HepG2 (cell line): Measurements from ENCODE around the gene TRPC4. TPM values are rescaled to one million over a fixed set of nuclear protein-coding genes. Genes with fewer than 3 reads are reported as not detected.

Experiments used
- ATAC-seq: fragments of 200-7000 bp; cut with Tn5 transposase; 3 replicates; pipeline ENCODE4 v1.9.1; 2020; ENCODE audit warnings: mild to moderate bottlenecking, moderate library complexity
- BruUV-seq: library from RNA; stranded (reverse); fragments of 400-500 nt; replicated peaks from 2 replicates; lab custom pipeline; 2021; lab: Mats Ljungman, UMichigan
- CTCF ChIA-PET: fragments of 300-600 bp; formaldehyde crosslinking; extraction: SDS; loops from one replicate; lab custom pipeline; 2021; ENCODE audit warnings: low total read pairs, inconsistent platforms, low intra/inter-chr PET ratio; lab: Yijun Ruan, JAX
- POLR2A ChIA-PET: fragments of 350-600 bp; sonication (Branson Sonifier 250); formaldehyde crosslinking; loops from one replicate; lab custom pipeline; 2020; ENCODE audit warnings: antibody characterized with exemption, inconsistent platforms; lab: Yijun Ruan, JAX
- DNase-seq: peaks from one replicate; pipeline ENCODE4 v3.0.0-alpha.2; 2015; ENCODE audit warnings: low spot score
- FAIRE-seq: peaks from 3 replicates; lab custom pipeline; 2011; peaks lifted over from hg19 to GRCh38; lab: Jason Lieb, UNC
- H2AFZ ChIP-seq: one replicate; pipeline ENCODE4 v1.6.1; 2011; ENCODE audit warnings: low read length, inconsistent platforms
- H3K27ac ChIP-seq: fragments of 300-600 bp; 3 replicates; pipeline ENCODE4 v1.8.0; 2011; ENCODE audit warnings: mixed run types, mild to moderate bottlenecking, mixed read lengths, low read length, inconsistent platforms; ENCODE audit not compliant: insufficient read depth; ENCODE audit errors: extremely low read length
- H3K27me3 ChIP-seq, 2 experiments: fragments of 200-600 bp in 1 of 2; 2 replicates in 1 of 2; 3 replicates in 1 of 2; pipeline versions ENCODE4 v1.6.0 to v1.8.0; 2011; ENCODE audit warnings: low read length in 2 of 2, mild to moderate bottlenecking in 2 of 2, moderate library complexity in 2 of 2, inconsistent platforms in 1 of 2; ENCODE audit not compliant: insufficient read depth in 2 of 2, control insufficient read depth in 1 of 2
- H3K36me3 ChIP-seq, 2 experiments: fragments of 200-600 bp in 1 of 2; replicated peaks in 1 of 2; 2 replicates in 1 of 2; 3 replicates in 1 of 2; pipeline versions ENCODE4 v1.5.1 to v1.8.0; 2011; ENCODE audit warnings: low read length in 2 of 2, inconsistent platforms in 1 of 2; ENCODE audit not compliant: insufficient read depth in 2 of 2, control insufficient read depth in 1 of 2
- H3K4me1 ChIP-seq: 2 replicates; pipeline ENCODE4 v1.5.1; 2012; ENCODE audit warnings: low read length, inconsistent platforms; ENCODE audit not compliant: insufficient read depth
- H3K4me2 ChIP-seq: 2 replicates; pipeline ENCODE4 v1.6.0; 2011; ENCODE audit warnings: low read depth, low read length, inconsistent platforms
- H3K4me3 ChIP-seq, 3 experiments: fragments of 200-600 bp in 1 of 3; sonication (generic), shearing (Covaris generic) in 1 of 3; replicated peaks in 1 of 3; 2 replicates each; pipeline ENCODE4 v1.5.1; 2011 to 2016; ENCODE audit warnings: low read length in 3 of 3, inconsistent platforms in 2 of 3, low read depth in 2 of 3, mild to moderate bottlenecking in 2 of 3, control low read depth in 1 of 3, mixed read lengths in 1 of 3; ENCODE audit not compliant: insufficient read depth in 1 of 3
- H3K79me2 ChIP-seq: one replicate; pipeline ENCODE4 v1.6.1; 2011; ENCODE audit warnings: low read length, inconsistent platforms; ENCODE audit not compliant: insufficient read depth
- H3K9ac ChIP-seq: 2 replicates; pipeline ENCODE4 v1.6.0; 2011; ENCODE audit warnings: mild to moderate bottlenecking, low read depth, low read length, inconsistent platforms; ENCODE audit not compliant: insufficient read depth
- H3K9me3 ChIP-seq: 2 replicates; pipeline ENCODE4 v1.5.1; 2012; ENCODE audit warnings: mild to moderate bottlenecking, low read length
- H4K20me1 ChIP-seq: 2 replicates; pipeline ENCODE4 v1.6.0; 2011; ENCODE audit warnings: inconsistent platforms, mild to moderate bottlenecking, low read length, moderate library complexity; ENCODE audit not compliant: insufficient read depth
- BHLHE40 ChIP-seq: IDR thresholded peaks from 2 replicates; pipeline ENCODE4 v1.6.1; 2011; ENCODE audit warnings: low read length, improper control_type of control experiment
- NFRKB ChIP-seq: fragments of 450-650 bp; IDR thresholded peaks from 2 replicates; pipeline ENCODE4 v1.6.1; 2017
- TARDBP ChIP-seq: sonication (generic); formaldehyde crosslinking; IDR thresholded peaks from 2 replicates; pipeline ENCODE4 v1.8.0; 2022; ENCODE audit warnings: mild to moderate bottlenecking, missing genetic modification reagents
- ZNF615 ChIP-seq: sonication (generic); formaldehyde crosslinking; IDR thresholded peaks from 2 replicates; pipeline ENCODE4 v1.5.0; 2020; ENCODE audit warnings: mild to moderate bottlenecking, missing genetic modification reagents, borderline replicate concordance
- WGBS: methylation state at CpG from one replicate; pipeline ENCODE4 v1.1.6; 2017; ENCODE audit warnings: low lambda C conversion rate; 5-methylcytosine and 5-hydroxymethylcytosine counted together
- in situ Hi-C: cut with HindIII; loops from 2 replicates; pipeline ENCODE4 v1.10.0; 2017; ENCODE audit warnings: low pct_unique_long_range_greater_than_20kb; ENCODE audit not compliant: extremely low pct_ligation_motif_present
- intact Hi-C: fragments of 100-400 bp; cut with micrococcal nuclease; formaldehyde crosslinking; loops from one replicate; pipeline ENCODE4 v1.10.0; 2022; ENCODE audit not compliant: unreplicated experiment
- polyA plus RNA-seq, 8 experiments: library from polyadenylated mRNA; depleted of rRNA in 3 of 8; stranded (reverse) in 7 of 8; unstranded in 1 of 8; fragments of >200 nt; fragmentation: Illumina TruSeq in 4 of 8; extraction: Trizol in 4 of 8; gene quantifications; 2 replicates each; pipeline versions ENCODE4 v1.2.1 to v1.2.3, GENCODE V29; 2011 to 2016; ENCODE audit warnings: low read depth in 4 of 8, missing spikeins in 1 of 8, mixed read lengths in 1 of 8; ENCODE audit not compliant: insufficient read depth in 1 of 8
- total RNA-seq, 5 experiments: library from RNA; depleted of rRNA; stranded (reverse); fragments of >200 nt; fragmentation: Illumina TruSeq; extraction: Trizol; gene quantifications; 2 replicates each; pipeline ENCODE4 v1.2.3, GENCODE V29; 2016; ENCODE audit warnings: low read depth in 1 of 5
- TF ChIP-seq, protein P1 (sequence below): sonication (generic); formaldehyde crosslinking; IDR thresholded peaks from 2 replicates; pipeline ENCODE4 v1.4.0; 2020; ENCODE audit warnings: missing genetic modification reagents

TRPC4 gene
- total and polyA plus RNA-seq, 2 of the 13 experiments (the other 11 are each of a cell fraction or from before 2014, with no cell fraction given): not detected

DNA sequence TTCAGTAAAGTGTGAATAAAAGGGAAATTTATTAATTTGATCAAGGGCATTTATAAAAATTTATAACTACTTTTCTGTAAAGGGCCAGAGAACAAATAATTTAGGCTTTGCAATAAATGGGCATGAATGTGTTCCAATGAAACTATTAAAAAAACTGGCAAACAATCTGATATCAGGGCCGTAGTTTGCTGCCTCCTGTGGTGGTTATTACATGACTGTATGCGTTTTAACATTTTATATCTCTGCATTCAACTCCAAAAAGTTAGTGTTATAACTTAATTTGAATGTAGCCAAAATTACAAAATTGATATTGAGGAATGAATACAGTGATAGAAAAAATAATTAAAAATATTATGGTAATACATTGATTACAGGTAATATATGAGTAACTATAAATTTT is 190.5 kb downstream of the TRPC4 start:
- ATAC-seq: no peak
- POLR2A ChIA-PET: no interaction called here

More for the DNA sequence above, 190.5 kb downstream of the TRPC4 start:
- TF ChIP-seq BHLHE40 (no peak), NFRKB (no peak), ZNF615 (CRISPR knock-in tag) (no peak), TARDBP (CRISPR knock-in tag) (no peak)
- TF ChIP-seq, protein P1, sequence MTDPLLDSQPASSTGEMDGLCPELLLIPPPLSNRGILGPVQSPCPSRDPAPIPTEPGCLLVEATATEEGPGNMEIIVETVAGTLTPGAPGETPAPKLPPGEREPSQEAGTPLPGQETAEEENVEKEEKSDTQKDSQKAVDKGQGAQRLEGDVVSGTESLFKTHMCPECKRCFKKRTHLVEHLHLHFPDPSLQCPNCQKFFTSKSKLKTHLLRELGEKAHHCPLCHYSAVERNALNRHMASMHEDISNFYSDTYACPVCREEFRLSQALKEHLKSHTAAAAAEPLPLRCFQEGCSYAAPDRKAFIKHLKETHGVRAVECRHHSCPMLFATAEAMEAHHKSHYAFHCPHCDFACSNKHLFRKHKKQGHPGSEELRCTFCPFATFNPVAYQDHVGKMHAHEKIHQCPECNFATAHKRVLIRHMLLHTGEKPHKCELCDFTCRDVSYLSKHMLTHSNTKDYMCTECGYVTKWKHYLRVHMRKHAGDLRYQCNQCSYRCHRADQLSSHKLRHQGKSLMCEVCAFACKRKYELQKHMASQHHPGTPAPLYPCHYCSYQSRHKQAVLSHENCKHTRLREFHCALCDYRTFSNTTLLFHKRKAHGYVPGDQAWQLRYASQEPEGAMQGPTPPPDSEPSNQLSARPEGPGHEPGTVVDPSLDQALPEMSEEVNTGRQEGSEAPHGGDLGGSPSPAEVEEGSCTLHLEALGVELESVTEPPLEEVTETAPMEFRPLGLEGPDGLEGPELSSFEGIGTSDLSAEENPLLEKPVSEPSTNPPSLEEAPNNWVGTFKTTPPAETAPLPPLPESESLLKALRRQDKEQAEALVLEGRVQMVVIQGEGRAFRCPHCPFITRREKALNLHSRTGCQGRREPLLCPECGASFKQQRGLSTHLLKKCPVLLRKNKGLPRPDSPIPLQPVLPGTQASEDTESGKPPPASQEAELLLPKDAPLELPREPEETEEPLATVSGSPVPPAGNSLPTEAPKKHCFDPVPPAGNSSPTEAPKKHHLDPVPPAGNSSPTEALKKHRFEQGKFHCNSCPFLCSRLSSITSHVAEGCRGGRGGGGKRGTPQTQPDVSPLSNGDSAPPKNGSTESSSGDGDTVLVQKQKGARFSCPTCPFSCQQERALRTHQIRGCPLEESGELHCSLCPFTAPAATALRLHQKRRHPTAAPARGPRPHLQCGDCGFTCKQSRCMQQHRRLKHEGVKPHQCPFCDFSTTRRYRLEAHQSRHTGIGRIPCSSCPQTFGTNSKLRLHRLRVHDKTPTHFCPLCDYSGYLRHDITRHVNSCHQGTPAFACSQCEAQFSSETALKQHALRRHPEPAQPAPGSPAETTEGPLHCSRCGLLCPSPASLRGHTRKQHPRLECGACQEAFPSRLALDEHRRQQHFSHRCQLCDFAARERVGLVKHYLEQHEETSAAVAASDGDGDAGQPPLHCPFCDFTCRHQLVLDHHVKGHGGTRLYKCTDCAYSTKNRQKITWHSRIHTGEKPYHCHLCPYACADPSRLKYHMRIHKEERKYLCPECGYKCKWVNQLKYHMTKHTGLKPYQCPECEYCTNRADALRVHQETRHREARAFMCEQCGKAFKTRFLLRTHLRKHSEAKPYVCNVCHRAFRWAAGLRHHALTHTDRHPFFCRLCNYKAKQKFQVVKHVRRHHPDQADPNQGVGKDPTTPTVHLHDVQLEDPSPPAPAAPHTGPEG: no peak
- H4K20me1 ChIP-seq: no peaks in the 10 kb centered on the region
- no TSS peak for BruUV-seq
- H3K4me1 ChIP-seq: no peaks in the 10 kb centered on the region
- no peak overlapping the region for H3K27ac ChIP-seq
- DNase-seq: no peak
- H3K4me3 ChIP-seq: no peak overlapping the region
- no peaks in the 10 kb centered on the region for H3K36me3 ChIP-seq
- FAIRE-seq: no peak
- intact Hi-C loops (no loop called here), in situ Hi-C loops (no loop called here)
- no peak overlapping the region for H3K4me2 ChIP-seq
- H2AFZ ChIP-seq: no peak overlapping the region
- no peaks in the 10 kb centered on the region for H3K79me2 ChIP-seq
- CTCF ChIA-PET: no interaction called here
- H3K9ac ChIP-seq: no peak overlapping the region
- 0 out of 5 replicates have a peak, but pooled peaks cover 0 to 2% of the 10 kb centered on the region in 2 experiments for H3K27me3 ChIP-seq
- 0% methylated on average over 2 of the region's 2 CpGs for WGBS
- no peaks in the 10 kb centered on the region for H3K9me3 ChIP-seq
